MCF 10A (cell line): Measurements from ENCODE around the gene ATF5. TPM values are rescaled to one million over a fixed set of nuclear protein-coding genes. Genes with fewer than 3 reads are reported as not detected.

Experiments
- BruUV-seq: library from RNA; stranded (reverse); fragments of 400-500 nt; replicated peaks from 2 replicates; lab custom pipeline; 2021; lab: Mats Ljungman, UMichigan
- CTCF ChIA-PET: fragments of 300-600 bp; sonication (Branson Sonifier 250); formaldehyde crosslinking; extraction: SDS; loops from one replicate; lab custom pipeline; 2021; ENCODE audit warnings: antibody characterized with exemption, inconsistent platforms; lab: Yijun Ruan, JAX
- POLR2A ChIA-PET: fragments of 300-600, 350-650 bp; sonication (Branson Sonifier 250); formaldehyde crosslinking; extraction: SDS; loops from one replicate; lab custom pipeline; 2020; ENCODE audit warnings: antibody characterized with exemption, inconsistent platforms; lab: Yijun Ruan, JAX
- DNase-seq: peaks from one replicate; pipeline ENCODE4 v3.0.0-alpha.2; 2018; ENCODE audit not compliant: unreplicated experiment
- H3K27ac Mint-ChIP-seq: one replicate; pipeline ENCODE4 v1.8.0; 2022; ENCODE audit warnings: mild to moderate bottlenecking, low read depth, mixed read lengths; ENCODE audit not compliant: unreplicated experiment
- H3K27me3 Mint-ChIP-seq: one replicate; pipeline ENCODE4 v1.8.0; 2022; ENCODE audit warnings: mixed read lengths; ENCODE audit not compliant: insufficient read depth, unreplicated experiment
- H3K36me3 Mint-ChIP-seq: one replicate; pipeline ENCODE4 v1.8.0; 2022; ENCODE audit warnings: mild to moderate bottlenecking, moderate library complexity, mixed read lengths; ENCODE audit not compliant: insufficient read depth, unreplicated experiment
- H3K4me1 Mint-ChIP-seq: one replicate; pipeline ENCODE4 v1.8.0; 2022; ENCODE audit warnings: mixed read lengths; ENCODE audit not compliant: insufficient read depth, unreplicated experiment
- H3K4me3 Mint-ChIP-seq: one replicate; pipeline ENCODE4 v1.8.0; 2022; ENCODE audit warnings: mild to moderate bottlenecking, moderate library complexity, mixed read lengths; ENCODE audit not compliant: unreplicated experiment
- H3K9me3 Mint-ChIP-seq: one replicate; pipeline ENCODE4 v1.8.0; 2022; ENCODE audit warnings: mixed read lengths; ENCODE audit not compliant: unreplicated experiment
- CTCF ChIP-seq: fragments of 200-600 bp; IDR thresholded peaks from one replicate; pipeline ENCODE4 v1.8.0; 2022; ENCODE audit warnings: antibody characterized with exemption, mild to moderate bottlenecking; ENCODE audit not compliant: unreplicated experiment
- intact Hi-C: fragments of 100-400 bp; cut with micrococcal nuclease; formaldehyde crosslinking; loops from 2 replicates; pipeline ENCODE4 v1.14.1; 2022
- total RNA-seq: library from RNA; stranded (reverse); gene quantifications from 2 replicates; pipeline ENCODE4 v1.2.3, GENCODE V29; 2022

ATF5 gene
- total RNA-seq, 1 experiment from 2014 or later = 23.7 TPM

GRCh38 chr19:49908480-49909420 lies 20.3 kb upstream of the ATF5 start:
- Mint-ChIP-seq H3K27ac (no peak overlapping the region), H3K4me1 (peaks cover 9% of the 10 kb centered on the region), H3K36me3 (peaks cover 37% of the 10 kb centered on the region), H3K4me3 (no peak overlapping the region), H3K27me3 (no peaks in the 10 kb centered on the region), H3K9me3 (no peaks in the 10 kb centered on the region)
- DNase-seq = no peak
- no peak for TF ChIP-seq CTCF
- CTCF ChIA-PET = interaction anchor here (0.5 to 0.9 kb wide), 2 partner anchors 29 to 607 kb away, joined by 3 to 5 read pairs; no protein-coding TSS in a partner anchor
- intact Hi-C loops = no loop called here
- BruUV-seq = no TSS peak
- POLR2A ChIA-PET = no interaction called here

GRCh38 chr19:49910179-49910578 lies 18.8 kb upstream of the ATF5 start:
- H3K27ac Mint-ChIP-seq = no peak overlapping the region
- POLR2A ChIA-PET = no interaction called here
- no peak for DNase-seq
- H3K4me3 Mint-ChIP-seq = no peak overlapping the region
- CTCF ChIA-PET = no interaction called here
- intact Hi-C loops = no loop called here
- H3K9me3 Mint-ChIP-seq = no peaks in the 10 kb centered on the region
- no peaks in the 10 kb centered on the region for H3K27me3 Mint-ChIP-seq
- peaks cover 49% of the 10 kb centered on the region for H3K36me3 Mint-ChIP-seq
- H3K4me1 Mint-ChIP-seq = peaks cover 9% of the 10 kb centered on the region
- TF ChIP-seq CTCF = no peak
- no TSS peak for BruUV-seq

- BruUV-seq = no TSS peak
- no peaks in the 10 kb centered on the region for H3K27me3 Mint-ChIP-seq
- ChIA-PET CTCF (interaction anchor here (1.0 kb wide), 1 partner anchor 9 kb away, joined by 3 read pairs; no protein-coding TSS in a partner anchor), POLR2A (no interaction called here)
- H3K4me3 Mint-ChIP-seq = no peak overlapping the region
- no peak for TF ChIP-seq CTCF
- no peak for DNase-seq
- H3K4me1 Mint-ChIP-seq = peaks cover 9% of the 10 kb centered on the region
- peak overlapping the region; percentile 61 for H3K27ac Mint-ChIP-seq
- intact Hi-C loops = no loop called here
- peaks cover 60% of the 10 kb centered on the region for H3K36me3 Mint-ChIP-seq
- no peaks in the 10 kb centered on the region for H3K9me3 Mint-ChIP-seq
Measured at GRCh38 chr19:49911381-49912145, 17.4 kb upstream of the ATF5 start.
